HG02588 (cell line): ENCODE results near the gene E2F8.

Experiments
- ATAC-seq: cut with Tn5 transposase; IDR thresholded peaks from one replicate; pipeline ENCODE4 v1.9.1; 2021; ENCODE audit warnings: mild to moderate bottlenecking, moderate library complexity; ENCODE audit not compliant: unreplicated experiment

E2F8 gene

GRCh38 chr11:19187833-19188258 lies 52.9 kb downstream of the E2F8 start:
- no peak for ATAC-seq

- no peak for ATAC-seq
Observed at GRCh38 chr11:19187114-19187832, 53.5 kb downstream of the E2F8 start.

- no peak for ATAC-seq
Observed at GRCh38 chr11:19185516-19186052, 55.2 kb downstream of the E2F8 start.

- no peak for ATAC-seq
Observed at GRCh38 chr11:19185036-19185435, 55.7 kb downstream of the E2F8 start.

- no peak for ATAC-seq
Observed at GRCh38 chr11:19183646-19184045, 57.1 kb downstream of the E2F8 start.

- ATAC-seq = no peak
Observed at GRCh38 chr11:19181531-19182261, 59.0 kb downstream of the E2F8 start.

- ATAC-seq = no peak
Observed at GRCh38 chr11:19176629-19177186, 64.0 kb downstream of the E2F8 start.
